WTC11 (cell line): ENCODE results near the gene PTPRK. TPM values are rescaled to one million over a fixed set of nuclear protein-coding genes. Genes with fewer than 3 reads are reported as not detected.

Experiments
- ATAC-seq: fragments of 200-7000 bp; cut with Tn5 transposase; 2 replicates; pipeline ENCODE4 v1.10.0; 2021; ENCODE audit warnings: mild to moderate bottlenecking, moderate library complexity
- CTCF ChIA-PET: fragments of 300-600 bp; sonication (Branson Sonifier 250); formaldehyde crosslinking; loops from one replicate; lab custom pipeline; 2021; ENCODE audit warnings: antibody characterized with exemption; lab: Charles Lee
- POLR2A ChIA-PET: fragments of 350-600 bp; sonication (Branson Sonifier 250); formaldehyde crosslinking; loops from one replicate; lab custom pipeline; 2021; ENCODE audit warnings: antibody characterized with exemption; lab: Charles Lee
- DNase-seq: peaks from one replicate; pipeline ENCODE4 v3.0.0; 2021; ENCODE audit warnings: low spot score
- H3K27ac Mint-ChIP-seq: 2 replicates; pipeline ENCODE4 v1.8.0; 2021; ENCODE audit warnings: mixed read lengths
- H3K27me3 Mint-ChIP-seq: 2 replicates; pipeline ENCODE4 v1.8.0; 2021; ENCODE audit warnings: low read depth, mild to moderate bottlenecking, moderate library complexity, mixed read lengths
- H3K36me3 Mint-ChIP-seq: 2 replicates; pipeline ENCODE4 v1.8.0; 2021; ENCODE audit warnings: mixed read lengths
- H3K4me1 Mint-ChIP-seq: 2 replicates; pipeline ENCODE4 v1.8.0; 2022; ENCODE audit warnings: mixed read lengths
- H3K4me3 Mint-ChIP-seq: 2 replicates; pipeline ENCODE4 v1.8.0; 2021; ENCODE audit warnings: mild to moderate bottlenecking, moderate library complexity, mixed read lengths
- H3K9me3 Mint-ChIP-seq: 2 replicates; pipeline ENCODE4 v1.8.0; 2021; ENCODE audit warnings: mixed read lengths
- ARID4B ChIP-seq: sonication (generic); formaldehyde crosslinking; IDR thresholded peaks from 2 replicates; pipeline ENCODE4 v1.8.0; 2023; ENCODE audit warnings: missing genetic modification reagents, mild to moderate bottlenecking, borderline replicate concordance
- GABPB1 ChIP-seq: sonication (generic); formaldehyde crosslinking; IDR thresholded peaks from 2 replicates; pipeline ENCODE4 v1.8.1; 2023; ENCODE audit warnings: mild to moderate bottlenecking, missing genetic modification reagents
- HMGA2 ChIP-seq: fragments of 250-450 bp; sonication (Bioruptor Pico); IDR thresholded peaks from 2 replicates; pipeline ENCODE4 v1.4.0; 2021; ENCODE audit warnings: mild to moderate bottlenecking, moderate library complexity
- JAZF1 ChIP-seq: fragments of 250-450 bp; sonication (Bioruptor Pico); IDR thresholded peaks from 2 replicates; pipeline ENCODE4 v1.9.0; 2021; ENCODE audit warnings: moderate library complexity, mild to moderate bottlenecking, inconsistent platforms
- MLX ChIP-seq: sonication (generic); formaldehyde crosslinking; IDR thresholded peaks from 2 replicates; pipeline ENCODE4 v1.8.1; 2023; ENCODE audit warnings: mild to moderate bottlenecking, missing genetic modification reagents, moderate library complexity
- MXD4 ChIP-seq: fragments of 250-450 bp; sonication (Bioruptor Pico); IDR thresholded peaks from 2 replicates; pipeline ENCODE4 v1.8.0; 2021; ENCODE audit warnings: mild to moderate bottlenecking, moderate library complexity, borderline replicate concordance
- NR2C2 ChIP-seq: sonication (generic); formaldehyde crosslinking; IDR thresholded peaks from 2 replicates; pipeline ENCODE4 v1.8.0; 2022; ENCODE audit warnings: mild to moderate bottlenecking, missing genetic modification reagents
- STAT6 ChIP-seq: sonication (generic); formaldehyde crosslinking; conservative IDR thresholded peaks from 2 replicates; pipeline ENCODE4 v1.8.1; 2023; ENCODE audit warnings: mild to moderate bottlenecking, low read depth, missing genetic modification reagents, moderate library complexity
- ZNF121 ChIP-seq: sonication (generic); formaldehyde crosslinking; IDR thresholded peaks from 2 replicates; pipeline ENCODE4 v1.8.0; 2023; ENCODE audit warnings: missing genetic modification reagents
- ZNF263 ChIP-seq: sonication (generic); formaldehyde crosslinking; IDR thresholded peaks from 2 replicates; pipeline ENCODE4 v1.8.1; 2022; ENCODE audit warnings: low read depth, mild to moderate bottlenecking, moderate library complexity, missing genetic modification reagents
- ZNF396 ChIP-seq: fragments of 250-450 bp; sonication (Bioruptor Pico); IDR thresholded peaks from 2 replicates; pipeline ENCODE4 v1.8.0; 2021; ENCODE audit warnings: mild to moderate bottlenecking, moderate library complexity, borderline replicate concordance
- ZNF416 ChIP-seq: fragments of 250-450 bp; sonication (Bioruptor Pico); IDR thresholded peaks from 2 replicates; pipeline ENCODE4 v1.9.0; 2021; ENCODE audit warnings: mild to moderate bottlenecking, inconsistent platforms
- ZNF425 ChIP-seq: fragments of 250-450 bp; sonication (Bioruptor Pico); conservative IDR thresholded peaks from 2 replicates; pipeline ENCODE4 v1.9.0; 2021; ENCODE audit warnings: mild to moderate bottlenecking
- total RNA-seq: library from RNA; stranded (reverse); gene quantifications from 3 replicates; pipeline ENCODE4 v1.2.3, GENCODE V29; 2021
- TF ChIP-seq, protein P1 (sequence below): sonication (generic); formaldehyde crosslinking; IDR thresholded peaks from 2 replicates; pipeline ENCODE4 v1.8.0; 2022; ENCODE audit warnings: mild to moderate bottlenecking, missing genetic modification reagents
- TF ChIP-seq, protein P2 (sequence below): fragments of 250-450 bp; sonication (Bioruptor Pico); IDR thresholded peaks from 2 replicates; pipeline ENCODE4 v1.9.0; 2021; ENCODE audit warnings: mild to moderate bottlenecking, borderline replicate concordance
- TF ChIP-seq, protein P3 (sequence below): fragments of 250-450 bp; sonication (Bioruptor Pico); IDR thresholded peaks from 2 replicates; pipeline ENCODE4 v1.8.0; 2021; ENCODE audit warnings: mild to moderate bottlenecking
- TF ChIP-seq, protein P4 (sequence below): sonication (generic); formaldehyde crosslinking; IDR thresholded peaks from 2 replicates; pipeline ENCODE4 v1.8.1; 2023; ENCODE audit warnings: mild to moderate bottlenecking, missing genetic modification reagents

PTPRK gene
- total RNA-seq, 1 experiment from 2014 or later = 44.8 TPM

- no peak for TF ChIP-seq ARID4B (CRISPR knock-in tag)
- TF ChIP-seq, all 79 proteins: peak for 0
Measured at GRCh38 chr6:128492386-128492785, 28.0 kb downstream of the PTPRK start (continued).

DNA sequence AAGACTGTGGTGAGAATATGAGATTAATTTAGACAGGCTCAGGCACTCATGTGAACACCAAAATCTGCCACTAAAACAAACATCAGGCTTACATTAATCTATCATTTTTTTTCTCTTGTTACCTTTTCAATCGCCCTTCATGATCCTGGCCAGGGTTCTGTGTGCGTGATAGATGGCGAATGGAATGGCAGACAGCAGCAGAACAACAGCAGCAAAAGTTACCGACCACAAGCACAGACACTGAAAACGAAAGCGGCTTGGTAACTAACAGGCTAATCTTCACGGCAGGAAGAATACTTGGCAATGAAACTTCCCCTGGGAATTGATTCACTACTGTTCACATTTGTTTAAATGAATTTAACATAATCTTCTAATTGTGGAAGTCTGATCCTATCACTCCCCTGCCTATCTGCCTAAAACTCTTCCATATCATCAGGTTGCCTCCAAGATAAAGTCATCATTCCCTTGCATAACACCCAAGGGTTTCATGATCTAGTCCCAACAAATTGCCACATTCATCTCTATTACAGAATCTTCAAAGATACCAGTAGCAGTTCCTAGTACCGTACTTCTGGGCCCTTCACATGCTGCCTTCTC, 28.7 kb downstream of the PTPRK start:
- Mint-ChIP-seq H3K27ac (peak overlapping the region; percentile 57; the same call in 1 of the 2 replicates), H3K27me3 (no peaks in the 10 kb centered on the region), H3K4me3 (no peak overlapping the region; the same call in 1 of the 2 replicates), H3K36me3 (no peaks in the 10 kb centered on the region), H3K4me1 (peaks cover 54% of the 10 kb centered on the region), H3K9me3 (no peaks in the 10 kb centered on the region)
- ATAC-seq (no peak), DNase-seq (no peak)
- POLR2A ChIA-PET = interaction anchor here (0.6 kb wide), 1 partner anchor 84 kb away, joined by 5 read pairs; no protein-coding TSS in a partner anchor
- CTCF ChIA-PET = no interaction called here
- TF ChIP-seq ZNF416 (no peak), ZNF121 (CRISPR knock-in tag) (no peak), NR2C2 (CRISPR knock-in tag) (no peak), MLX (CRISPR knock-in tag) (no peak), ZNF396 (no peak), ZNF425 (CRISPR knock-in tag) (no peak), ZNF263 (CRISPR knock-in tag) (no peak), JAZF1 (CRISPR knock-in tag) (no peak), MXD4 (CRISPR knock-in tag) (no peak), GABPB1 (no peak), STAT6 (CRISPR knock-in tag) (no peak), HMGA2 (CRISPR knock-in tag) (no peak)
- TF ChIP-seq, protein P1, sequence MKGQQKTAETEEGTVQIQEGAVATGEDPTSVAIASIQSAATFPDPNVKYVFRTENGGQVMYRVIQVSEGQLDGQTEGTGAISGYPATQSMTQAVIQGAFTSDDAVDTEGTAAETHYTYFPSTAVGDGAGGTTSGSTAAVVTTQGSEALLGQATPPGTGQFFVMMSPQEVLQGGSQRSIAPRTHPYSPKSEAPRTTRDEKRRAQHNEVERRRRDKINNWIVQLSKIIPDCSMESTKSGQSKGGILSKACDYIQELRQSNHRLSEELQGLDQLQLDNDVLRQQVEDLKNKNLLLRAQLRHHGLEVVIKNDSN (CRISPR knock-in tag) = no peak
- TF ChIP-seq, protein P2, sequence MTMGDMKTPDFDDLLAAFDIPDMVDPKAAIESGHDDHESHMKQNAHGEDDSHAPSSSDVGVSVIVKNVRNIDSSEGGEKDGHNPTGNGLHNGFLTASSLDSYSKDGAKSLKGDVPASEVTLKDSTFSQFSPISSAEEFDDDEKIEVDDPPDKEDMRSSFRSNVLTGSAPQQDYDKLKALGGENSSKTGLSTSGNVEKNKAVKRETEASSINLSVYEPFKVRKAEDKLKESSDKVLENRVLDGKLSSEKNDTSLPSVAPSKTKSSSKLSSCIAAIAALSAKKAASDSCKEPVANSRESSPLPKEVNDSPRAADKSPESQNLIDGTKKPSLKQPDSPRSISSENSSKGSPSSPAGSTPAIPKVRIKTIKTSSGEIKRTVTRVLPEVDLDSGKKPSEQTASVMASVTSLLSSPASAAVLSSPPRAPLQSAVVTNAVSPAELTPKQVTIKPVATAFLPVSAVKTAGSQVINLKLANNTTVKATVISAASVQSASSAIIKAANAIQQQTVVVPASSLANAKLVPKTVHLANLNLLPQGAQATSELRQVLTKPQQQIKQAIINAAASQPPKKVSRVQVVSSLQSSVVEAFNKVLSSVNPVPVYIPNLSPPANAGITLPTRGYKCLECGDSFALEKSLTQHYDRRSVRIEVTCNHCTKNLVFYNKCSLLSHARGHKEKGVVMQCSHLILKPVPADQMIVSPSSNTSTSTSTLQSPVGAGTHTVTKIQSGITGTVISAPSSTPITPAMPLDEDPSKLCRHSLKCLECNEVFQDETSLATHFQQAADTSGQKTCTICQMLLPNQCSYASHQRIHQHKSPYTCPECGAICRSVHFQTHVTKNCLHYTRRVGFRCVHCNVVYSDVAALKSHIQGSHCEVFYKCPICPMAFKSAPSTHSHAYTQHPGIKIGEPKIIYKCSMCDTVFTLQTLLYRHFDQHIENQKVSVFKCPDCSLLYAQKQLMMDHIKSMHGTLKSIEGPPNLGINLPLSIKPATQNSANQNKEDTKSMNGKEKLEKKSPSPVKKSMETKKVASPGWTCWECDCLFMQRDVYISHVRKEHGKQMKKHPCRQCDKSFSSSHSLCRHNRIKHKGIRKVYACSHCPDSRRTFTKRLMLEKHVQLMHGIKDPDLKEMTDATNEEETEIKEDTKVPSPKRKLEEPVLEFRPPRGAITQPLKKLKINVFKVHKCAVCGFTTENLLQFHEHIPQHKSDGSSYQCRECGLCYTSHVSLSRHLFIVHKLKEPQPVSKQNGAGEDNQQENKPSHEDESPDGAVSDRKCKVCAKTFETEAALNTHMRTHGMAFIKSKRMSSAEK = no peak
- TF ChIP-seq, protein P3, sequence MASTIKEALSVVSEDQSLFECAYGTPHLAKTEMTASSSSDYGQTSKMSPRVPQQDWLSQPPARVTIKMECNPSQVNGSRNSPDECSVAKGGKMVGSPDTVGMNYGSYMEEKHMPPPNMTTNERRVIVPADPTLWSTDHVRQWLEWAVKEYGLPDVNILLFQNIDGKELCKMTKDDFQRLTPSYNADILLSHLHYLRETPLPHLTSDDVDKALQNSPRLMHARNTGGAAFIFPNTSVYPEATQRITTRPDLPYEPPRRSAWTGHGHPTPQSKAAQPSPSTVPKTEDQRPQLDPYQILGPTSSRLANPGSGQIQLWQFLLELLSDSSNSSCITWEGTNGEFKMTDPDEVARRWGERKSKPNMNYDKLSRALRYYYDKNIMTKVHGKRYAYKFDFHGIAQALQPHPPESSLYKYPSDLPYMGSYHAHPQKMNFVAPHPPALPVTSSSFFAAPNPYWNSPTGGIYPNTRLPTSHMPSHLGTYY (CRISPR knock-in tag) = no peak
- TF ChIP-seq, protein P4, sequence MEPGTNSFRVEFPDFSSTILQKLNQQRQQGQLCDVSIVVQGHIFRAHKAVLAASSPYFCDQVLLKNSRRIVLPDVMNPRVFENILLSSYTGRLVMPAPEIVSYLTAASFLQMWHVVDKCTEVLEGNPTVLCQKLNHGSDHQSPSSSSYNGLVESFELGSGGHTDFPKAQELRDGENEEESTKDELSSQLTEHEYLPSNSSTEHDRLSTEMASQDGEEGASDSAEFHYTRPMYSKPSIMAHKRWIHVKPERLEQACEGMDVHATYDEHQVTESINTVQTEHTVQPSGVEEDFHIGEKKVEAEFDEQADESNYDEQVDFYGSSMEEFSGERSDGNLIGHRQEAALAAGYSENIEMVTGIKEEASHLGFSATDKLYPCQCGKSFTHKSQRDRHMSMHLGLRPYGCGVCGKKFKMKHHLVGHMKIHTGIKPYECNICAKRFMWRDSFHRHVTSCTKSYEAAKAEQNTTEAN = no peak
